Measurements from ENCODE around the gene PPIH.
"Not testable (repeated sequence)": the region's sequence is repeated elsewhere in the genome, so short reads cannot be mapped to it uniquely, and the experiment has no call there.

Gene PPIH

DNA sequence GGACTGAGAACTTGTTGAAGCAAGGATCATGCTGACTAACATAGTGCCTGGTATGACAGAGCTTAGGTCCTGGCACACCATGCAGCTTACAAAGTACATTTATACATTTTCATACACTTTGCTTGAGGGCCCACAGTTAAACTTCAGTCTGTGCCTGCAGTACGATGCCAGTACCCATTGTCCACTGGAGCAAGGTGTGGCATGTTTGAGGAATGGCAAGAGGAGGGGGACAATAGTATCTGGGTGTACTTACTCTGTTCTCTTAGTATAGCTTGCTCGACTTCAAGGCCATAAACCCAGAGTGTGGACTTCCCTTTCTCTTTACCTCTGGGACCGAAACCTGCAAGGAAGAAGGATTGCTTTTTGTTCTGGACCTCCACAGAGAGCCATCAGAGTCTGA lies 17.2 kb downstream of the PPIH start:
- no peak for DNase-seq (ENCODE audit: low read depth)

DNA sequence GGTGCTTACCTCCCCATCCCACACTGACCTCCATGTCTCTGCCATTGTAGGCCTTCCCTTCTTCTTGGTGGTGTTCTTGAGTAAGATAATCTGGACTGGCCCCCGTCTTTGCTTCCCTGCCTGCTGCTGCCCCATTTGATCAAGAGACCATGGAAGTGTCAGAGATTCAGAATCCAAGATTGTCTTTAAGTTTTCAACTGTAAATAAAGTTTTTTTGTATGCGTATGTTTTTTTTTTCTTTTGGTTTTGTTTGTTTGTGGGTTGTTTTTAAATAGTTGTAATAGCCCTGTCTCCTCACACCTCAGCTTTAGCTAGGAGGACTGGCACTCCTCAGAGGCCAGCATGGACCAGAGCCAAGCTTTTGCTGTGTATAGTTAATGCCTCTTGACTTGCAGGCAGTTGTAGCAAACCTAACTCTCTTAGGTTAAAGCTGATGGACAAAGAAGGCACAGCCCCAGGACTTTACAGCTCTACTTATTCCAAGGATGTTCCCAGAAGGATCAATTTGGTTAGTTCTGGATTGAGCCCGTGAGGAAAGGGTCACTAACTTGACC lies 18.4 kb downstream of the PPIH start:
- no peak for DNase-seq (ENCODE audit: low read depth)
- no peak for TF ChIP-seq CTCF (IDR thresholded peaks at IDR 0.05; ENCODE audit: insufficient read depth, low read depth, low read length, missing control alignments)
- no peak overlapping the region for H3K4me3 ChIP-seq (ENCODE audit: low read depth, low read length)

More for the DNA sequence above, 17.2 kb downstream of the PPIH start:
- no peak overlapping the region for H3K4me3 ChIP-seq (ENCODE audit: low read depth, low read length)
- no peak for TF ChIP-seq CTCF (IDR thresholded peaks at IDR 0.05; ENCODE audit: insufficient read depth, low read depth, low read length, missing control alignments)

DNA sequence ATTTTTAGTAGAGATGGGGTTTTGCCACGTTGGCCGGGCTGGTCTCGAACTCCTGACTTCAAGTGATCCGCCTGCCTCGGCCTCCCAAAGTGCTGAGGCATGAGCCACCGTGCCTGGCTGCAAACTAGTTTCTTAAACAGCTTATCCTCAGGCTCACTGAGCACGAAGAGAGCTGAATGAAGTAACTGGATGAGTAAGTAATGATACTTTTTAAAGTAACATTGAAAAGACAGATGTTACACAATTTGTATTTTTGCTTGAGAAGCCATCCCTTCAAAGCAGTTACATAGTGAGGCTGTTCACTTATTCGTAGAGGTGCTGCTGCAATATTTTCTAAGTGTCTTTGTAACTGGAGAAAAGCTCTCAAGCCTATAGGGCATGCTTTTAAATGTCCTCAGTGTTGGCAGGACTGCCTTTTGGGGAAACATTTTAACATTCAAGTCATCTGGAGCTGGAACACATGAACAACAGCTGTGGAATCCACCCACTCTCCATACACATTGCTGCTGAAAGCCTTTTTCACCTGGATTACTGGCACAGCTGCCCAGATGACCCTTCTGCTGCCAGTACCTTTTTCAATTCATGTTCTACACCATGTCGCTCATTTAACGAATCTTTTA lies 21.3 kb downstream of the PPIH start:
- H3K4me3 ChIP-seq (ENCODE audit: low read depth, low read length): no peak overlapping the region
- TF ChIP-seq CTCF (IDR thresholded peaks at IDR 0.05; ENCODE audit: insufficient read depth, low read depth, low read length, missing control alignments): no peak
- no peak for DNase-seq (ENCODE audit: low read depth)

DNA sequence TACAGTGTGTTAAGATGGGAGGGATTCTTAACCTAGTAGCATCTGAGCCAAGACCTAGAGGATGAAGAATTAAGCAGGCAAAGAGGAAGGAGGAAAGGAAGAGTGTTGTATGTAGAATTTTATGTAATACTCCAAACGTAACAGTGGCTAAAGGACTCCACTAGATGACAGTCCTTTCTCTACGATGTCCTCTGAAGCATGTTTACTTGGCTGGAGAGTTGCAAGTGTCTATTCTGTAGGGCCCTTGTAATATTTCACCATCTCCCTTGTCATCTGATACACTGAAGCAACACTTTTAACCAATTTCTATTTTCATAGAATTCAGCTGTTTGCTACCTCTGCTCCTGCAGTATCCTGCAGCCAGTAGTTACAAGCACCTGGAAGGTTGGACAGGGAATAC lies 21.8 kb downstream of the PPIH start:
- H3K4me3 ChIP-seq (ENCODE audit: low read depth, low read length): no peak overlapping the region
- no peak for DNase-seq (ENCODE audit: low read depth)
- no peak for TF ChIP-seq CTCF (IDR thresholded peaks at IDR 0.05; ENCODE audit: insufficient read depth, low read depth, low read length, missing control alignments)

- DNase-seq (ENCODE audit: low read depth): peak; percentile 35
- no peak for TF ChIP-seq CTCF (IDR thresholded peaks at IDR 0.05; ENCODE audit: insufficient read depth, low read depth, low read length, missing control alignments)
- peak overlapping the region; percentile 93 for H3K4me3 ChIP-seq (ENCODE audit: low read depth, low read length)
Observed at GRCh38 chr1:42680921-42681683, 22.9 kb downstream of the PPIH start.

GRCh38 chr1:42681741-42682483 lies 23.7 kb downstream of the PPIH start, which contains the start of gene YBX1:
TSS of gene YBX1 (plus strand) at chr1:42682418. CDS start at chr1:42682566, 148 bp downstream.
- DNase-seq (ENCODE audit: low read depth): peak; percentile 99
- H3K4me3 ChIP-seq (ENCODE audit: low read depth, low read length): peak within 1 kb of the TSS; percentile 93
- no peak for TF ChIP-seq CTCF (IDR thresholded peaks at IDR 0.05; ENCODE audit: insufficient read depth, low read depth, low read length, missing control alignments)

DNA sequence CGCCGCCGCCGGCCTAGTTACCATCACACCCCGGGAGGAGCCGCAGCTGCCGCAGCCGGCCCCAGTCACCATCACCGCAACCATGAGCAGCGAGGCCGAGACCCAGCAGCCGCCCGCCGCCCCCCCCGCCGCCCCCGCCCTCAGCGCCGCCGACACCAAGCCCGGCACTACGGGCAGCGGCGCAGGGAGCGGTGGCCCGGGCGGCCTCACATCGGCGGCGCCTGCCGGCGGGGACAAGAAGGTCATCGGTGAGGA lies 24.2 kb downstream of the PPIH start:
- H3K4me3 ChIP-seq (ENCODE audit: low read depth, low read length): peak overlapping the region; percentile 48
- not testable (repeated sequence) for DNase-seq (ENCODE audit: low read depth)
